GM12891 (cell line): Measurements from ENCODE around the gene MX2.

Experiments
- PAX5 ChIP-seq: IDR thresholded peaks from 2 replicates; pipeline ENCODE4 v1.6.1; 2011; ENCODE audit warnings: low read length, moderate library complexity, mild to moderate bottlenecking; ENCODE audit not compliant: insufficient read depth, severe bottlenecking
- POLR2A ChIP-seq: IDR thresholded peaks from 2 replicates; pipeline ENCODE4 v1.6.1; 2011; ENCODE audit warnings: low read depth, low read length, control low read depth
- POLR2AphosphoS5 ChIP-seq: IDR thresholded peaks from 2 replicates; pipeline ENCODE4 v1.6.1; 2011; ENCODE audit warnings: low read depth, low read length, control low read depth

DNA sequence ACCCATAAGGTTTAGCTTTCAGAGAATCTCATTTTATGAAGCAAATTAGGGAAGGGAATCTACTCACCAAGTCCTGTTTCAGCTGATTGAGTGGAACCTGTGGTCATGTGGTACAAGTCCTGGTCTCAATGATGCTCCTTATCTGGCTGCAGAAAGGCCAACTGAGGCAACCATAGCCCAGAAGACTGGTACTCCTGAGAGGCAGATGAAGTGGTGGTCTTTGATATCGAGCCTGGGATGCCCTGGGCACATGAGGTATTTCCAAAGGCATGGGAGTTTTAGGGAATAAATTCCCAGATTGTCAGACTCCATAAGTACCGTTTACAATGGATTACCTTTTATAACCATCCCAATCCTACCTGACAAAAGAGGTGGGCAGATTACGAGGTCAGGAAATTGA is 67.5 kb downstream of the MX2 start:
- TF ChIP-seq POLR2AphosphoS5 = 0 out of 2 replicates have a peak, but pooled peaks have one; percentile 49
- TF ChIP-seq POLR2A = no peak
- TF ChIP-seq PAX5 = no peak
